GM23338 (cell line): ENCODE results near the gene SDR39U1. TPM values are rescaled to one million over a fixed set of nuclear protein-coding genes. Genes with fewer than 3 reads are reported as not detected.

Experiments
- ATAC-seq: fragments of 200-7000 bp; cut with Tn5 transposase; 3 replicates; pipeline ENCODE4 v1.9.1; 2020
- DNase-seq: peaks from one replicate; pipeline ENCODE4 v3.0.0-alpha.2; 2015; ENCODE audit warnings: low spot score
- H2AFZ ChIP-seq: fragments of 200-600 bp; sonication (generic); 2 replicates; pipeline ENCODE4 v1.8.0; 2016; ENCODE audit warnings: antibody characterized with exemption, mild to moderate bottlenecking, moderate library complexity
- H3F3A ChIP-seq: fragments of 200-600 bp; sonication (generic); replicated peaks from 2 replicates; pipeline ENCODE4 v1.8.0; 2017; ENCODE audit warnings: antibody characterized with exemption, mixed run types, low read depth
- H3K27ac ChIP-seq: fragments of 200-600 bp; sonication (generic); 2 replicates; pipeline ENCODE4 v1.6.1; 2016; ENCODE audit warnings: low read depth
- H3K27me3 ChIP-seq: fragments of 200-600 bp; sonication (generic); 2 replicates; pipeline ENCODE4 v1.8.0; 2016; ENCODE audit warnings: mild to moderate bottlenecking, mixed run types, moderate library complexity; ENCODE audit not compliant: insufficient read depth
- H3K36me3 ChIP-seq: fragments of 200-600 bp; sonication (generic); 2 replicates; pipeline ENCODE4 v1.8.0; 2016; ENCODE audit warnings: mild to moderate bottlenecking; ENCODE audit not compliant: insufficient read depth
- H3K4me1 ChIP-seq: fragments of 200-600 bp; sonication (generic); 2 replicates; pipeline ENCODE4 v1.8.0; 2016; ENCODE audit warnings: mild to moderate bottlenecking, moderate library complexity; ENCODE audit not compliant: insufficient read depth
- H3K4me2 ChIP-seq: fragments of 200-600 bp; sonication (generic); 2 replicates; pipeline ENCODE4 v1.7.1; 2017; ENCODE audit warnings: mixed run types
- H3K4me3 ChIP-seq: fragments of 200-600 bp; sonication (generic); 2 replicates; pipeline ENCODE4 v1.6.1; 2016; ENCODE audit warnings: mixed run types
- H3K79me2 ChIP-seq: fragments of 200-600 bp; sonication (generic); replicated peaks from 2 replicates; pipeline ENCODE4 v1.8.0; 2017; ENCODE audit warnings: mild to moderate bottlenecking; ENCODE audit not compliant: insufficient read depth
- H3K9me2 ChIP-seq: fragments of 200-600 bp; sonication (generic); 2 replicates; pipeline ENCODE4 v1.8.0; 2017; ENCODE audit not compliant: insufficient read depth
- H4K20me1 ChIP-seq: fragments of 200-600 bp; sonication (generic); replicated peaks from 2 replicates; pipeline ENCODE4 v1.8.0; 2017; ENCODE audit warnings: mild to moderate bottlenecking; ENCODE audit not compliant: insufficient read depth
- H3K27ac Mint-ChIP-seq: 2 replicates; pipeline ENCODE4 v1.8.0; 2020; ENCODE audit warnings: inconsistent platforms, mild to moderate bottlenecking, moderate library complexity, mixed read lengths
- H3K27me3 Mint-ChIP-seq: 3 replicates; pipeline ENCODE4 v1.8.0; 2022; ENCODE audit warnings: low read depth, mild to moderate bottlenecking, moderate library complexity, mixed read lengths, inconsistent platforms; ENCODE audit not compliant: insufficient read depth, poor library complexity
- H3K36me3 Mint-ChIP-seq: 3 replicates; pipeline ENCODE4 v1.8.0; 2021; ENCODE audit warnings: low read depth, mild to moderate bottlenecking, inconsistent platforms, moderate library complexity, mixed read lengths
- H3K4me1 Mint-ChIP-seq: 3 replicates; pipeline ENCODE4 v1.8.0; 2020; ENCODE audit warnings: mild to moderate bottlenecking, inconsistent platforms, mixed read lengths
- H3K4me3 Mint-ChIP-seq: 3 replicates; pipeline ENCODE4 v1.8.0; 2021; ENCODE audit warnings: moderate library complexity, mild to moderate bottlenecking, inconsistent platforms, mixed read lengths
- H3K9me3 Mint-ChIP-seq: 3 replicates; pipeline ENCODE4 v1.8.0; 2020; ENCODE audit warnings: moderate library complexity, mild to moderate bottlenecking, inconsistent platforms, mixed read lengths
- CREB1 ChIP-seq: fragments of 250-450 bp; sonication (Bioruptor Pico); IDR thresholded peaks from 2 replicates; pipeline ENCODE4 v1.5.0; 2020; ENCODE audit warnings: low read depth, mild to moderate bottlenecking, moderate library complexity
- NANOG ChIP-seq: IDR thresholded peaks from 2 replicates; pipeline ENCODE4 v1.6.1; 2016; ENCODE audit warnings: antibody characterized with exemption, borderline replicate concordance
- STAT1 ChIP-seq: IDR thresholded peaks from one replicate; pipeline ENCODE4 v1.6.1; 2016; ENCODE audit warnings: antibody characterized with exemption; ENCODE audit not compliant: unreplicated experiment
- polyA plus RNA-seq: library from polyadenylated mRNA; unstranded; fragments of >200 nt; fragmentation: Nextera tagmentation; extraction: Ambion mirVana; gene quantifications from 2 replicates; pipeline ENCODE4 v1.2.1, GENCODE V29; 2016
- total RNA-seq: library from RNA; depleted of rRNA; stranded (reverse); fragments of >200 nt; shearing (Covaris generic); gene quantifications from 2 replicates; pipeline ENCODE4 v1.2.3, GENCODE V29; 2014; rRNA removed
- TF ChIP-seq, protein P1 (sequence below): IDR thresholded peaks from 2 replicates; pipeline ENCODE4 v1.6.1; 2016; ENCODE audit warnings: antibody characterized with exemption
- TF ChIP-seq, protein P2 (sequence below): fragments of 250-450 bp; sonication (Bioruptor Pico); IDR thresholded peaks from 2 replicates; pipeline ENCODE4 v1.5.0; 2020; ENCODE audit warnings: mild to moderate bottlenecking, moderate library complexity
- TF ChIP-seq, protein P3 (sequence below), 2 experiments: fragments of 200-600 bp in 1 of 2; sonication (generic) in 1 of 2; conservative IDR thresholded peaks; 2 replicates each; pipeline versions ENCODE4 v1.5.1 to v1.6.1; 2016 to 2017; ENCODE audit warnings: antibody characterized with exemption in 2 of 2, low read depth in 2 of 2, mild to moderate bottlenecking in 2 of 2, moderate library complexity in 1 of 2

The SDR39U1 gene
- total and polyA plus RNA-seq, 2 experiments from 2014 or later = 22.9 to 66.5 TPM

DNA sequence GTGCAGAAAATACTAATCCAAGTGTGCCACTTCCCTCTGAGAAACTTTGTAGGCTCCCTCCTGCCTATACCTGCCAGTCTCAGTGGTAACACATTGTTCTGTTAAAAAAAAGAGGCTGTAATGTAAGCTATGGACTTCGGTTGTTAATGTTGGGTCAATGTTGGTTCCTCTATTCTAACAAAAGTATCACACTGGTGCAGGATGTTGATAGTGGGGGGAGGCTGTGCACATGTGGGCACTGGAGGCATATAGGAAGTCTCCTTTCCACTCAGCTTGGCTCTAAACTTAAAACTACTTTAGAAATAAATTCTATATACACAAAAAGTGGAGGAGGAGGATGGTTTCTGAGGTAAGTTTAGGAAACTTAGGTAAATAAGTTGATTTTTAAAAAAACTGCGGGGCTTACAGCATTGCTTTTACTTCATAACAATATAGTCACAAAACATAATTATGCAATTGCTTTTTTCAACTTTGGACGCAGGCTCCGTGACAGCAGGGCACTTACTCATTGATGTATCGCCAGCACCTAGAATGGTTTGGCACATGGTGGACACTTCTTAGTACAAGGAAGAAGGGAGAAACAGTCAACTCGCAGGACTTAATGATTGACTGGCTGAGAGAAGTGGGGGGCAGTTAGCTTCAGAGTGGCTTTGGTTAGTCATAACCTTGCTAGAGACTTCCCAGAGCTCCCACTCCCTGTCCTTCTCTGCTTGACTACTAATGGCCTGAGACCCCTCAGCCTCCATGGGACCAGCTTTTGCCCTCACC is 51.7 kb downstream of the SDR39U1 start:
- Histone ChIP-seq H2AFZ (peak overlapping the region; percentile 83), H3K9me2 (no peaks in the 10 kb centered on the region), H3K27ac (no peak overlapping the region), H3K27me3 (no peaks in the 10 kb centered on the region), H4K20me1 (no peaks in the 10 kb centered on the region; the same call in 1 of the 2 replicates), H3K36me3 (no peaks in the 10 kb centered on the region), H3K79me2 (no peaks in the 10 kb centered on the region), H3K4me1 (peaks cover 16% of the 10 kb centered on the region; the same call in 1 of the 2 replicates), H3K4me3 (no peak overlapping the region), H3F3A (0 out of 2 replicates have a peak, but pooled peaks cover 4% of the 10 kb centered on the region), H3K4me2 (no peak overlapping the region)
- TF ChIP-seq, protein P1, sequence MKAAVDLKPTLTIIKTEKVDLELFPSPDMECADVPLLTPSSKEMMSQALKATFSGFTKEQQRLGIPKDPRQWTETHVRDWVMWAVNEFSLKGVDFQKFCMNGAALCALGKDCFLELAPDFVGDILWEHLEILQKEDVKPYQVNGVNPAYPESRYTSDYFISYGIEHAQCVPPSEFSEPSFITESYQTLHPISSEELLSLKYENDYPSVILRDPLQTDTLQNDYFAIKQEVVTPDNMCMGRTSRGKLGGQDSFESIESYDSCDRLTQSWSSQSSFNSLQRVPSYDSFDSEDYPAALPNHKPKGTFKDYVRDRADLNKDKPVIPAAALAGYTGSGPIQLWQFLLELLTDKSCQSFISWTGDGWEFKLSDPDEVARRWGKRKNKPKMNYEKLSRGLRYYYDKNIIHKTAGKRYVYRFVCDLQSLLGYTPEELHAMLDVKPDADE = no peak
- TF ChIP-seq, protein P2, sequence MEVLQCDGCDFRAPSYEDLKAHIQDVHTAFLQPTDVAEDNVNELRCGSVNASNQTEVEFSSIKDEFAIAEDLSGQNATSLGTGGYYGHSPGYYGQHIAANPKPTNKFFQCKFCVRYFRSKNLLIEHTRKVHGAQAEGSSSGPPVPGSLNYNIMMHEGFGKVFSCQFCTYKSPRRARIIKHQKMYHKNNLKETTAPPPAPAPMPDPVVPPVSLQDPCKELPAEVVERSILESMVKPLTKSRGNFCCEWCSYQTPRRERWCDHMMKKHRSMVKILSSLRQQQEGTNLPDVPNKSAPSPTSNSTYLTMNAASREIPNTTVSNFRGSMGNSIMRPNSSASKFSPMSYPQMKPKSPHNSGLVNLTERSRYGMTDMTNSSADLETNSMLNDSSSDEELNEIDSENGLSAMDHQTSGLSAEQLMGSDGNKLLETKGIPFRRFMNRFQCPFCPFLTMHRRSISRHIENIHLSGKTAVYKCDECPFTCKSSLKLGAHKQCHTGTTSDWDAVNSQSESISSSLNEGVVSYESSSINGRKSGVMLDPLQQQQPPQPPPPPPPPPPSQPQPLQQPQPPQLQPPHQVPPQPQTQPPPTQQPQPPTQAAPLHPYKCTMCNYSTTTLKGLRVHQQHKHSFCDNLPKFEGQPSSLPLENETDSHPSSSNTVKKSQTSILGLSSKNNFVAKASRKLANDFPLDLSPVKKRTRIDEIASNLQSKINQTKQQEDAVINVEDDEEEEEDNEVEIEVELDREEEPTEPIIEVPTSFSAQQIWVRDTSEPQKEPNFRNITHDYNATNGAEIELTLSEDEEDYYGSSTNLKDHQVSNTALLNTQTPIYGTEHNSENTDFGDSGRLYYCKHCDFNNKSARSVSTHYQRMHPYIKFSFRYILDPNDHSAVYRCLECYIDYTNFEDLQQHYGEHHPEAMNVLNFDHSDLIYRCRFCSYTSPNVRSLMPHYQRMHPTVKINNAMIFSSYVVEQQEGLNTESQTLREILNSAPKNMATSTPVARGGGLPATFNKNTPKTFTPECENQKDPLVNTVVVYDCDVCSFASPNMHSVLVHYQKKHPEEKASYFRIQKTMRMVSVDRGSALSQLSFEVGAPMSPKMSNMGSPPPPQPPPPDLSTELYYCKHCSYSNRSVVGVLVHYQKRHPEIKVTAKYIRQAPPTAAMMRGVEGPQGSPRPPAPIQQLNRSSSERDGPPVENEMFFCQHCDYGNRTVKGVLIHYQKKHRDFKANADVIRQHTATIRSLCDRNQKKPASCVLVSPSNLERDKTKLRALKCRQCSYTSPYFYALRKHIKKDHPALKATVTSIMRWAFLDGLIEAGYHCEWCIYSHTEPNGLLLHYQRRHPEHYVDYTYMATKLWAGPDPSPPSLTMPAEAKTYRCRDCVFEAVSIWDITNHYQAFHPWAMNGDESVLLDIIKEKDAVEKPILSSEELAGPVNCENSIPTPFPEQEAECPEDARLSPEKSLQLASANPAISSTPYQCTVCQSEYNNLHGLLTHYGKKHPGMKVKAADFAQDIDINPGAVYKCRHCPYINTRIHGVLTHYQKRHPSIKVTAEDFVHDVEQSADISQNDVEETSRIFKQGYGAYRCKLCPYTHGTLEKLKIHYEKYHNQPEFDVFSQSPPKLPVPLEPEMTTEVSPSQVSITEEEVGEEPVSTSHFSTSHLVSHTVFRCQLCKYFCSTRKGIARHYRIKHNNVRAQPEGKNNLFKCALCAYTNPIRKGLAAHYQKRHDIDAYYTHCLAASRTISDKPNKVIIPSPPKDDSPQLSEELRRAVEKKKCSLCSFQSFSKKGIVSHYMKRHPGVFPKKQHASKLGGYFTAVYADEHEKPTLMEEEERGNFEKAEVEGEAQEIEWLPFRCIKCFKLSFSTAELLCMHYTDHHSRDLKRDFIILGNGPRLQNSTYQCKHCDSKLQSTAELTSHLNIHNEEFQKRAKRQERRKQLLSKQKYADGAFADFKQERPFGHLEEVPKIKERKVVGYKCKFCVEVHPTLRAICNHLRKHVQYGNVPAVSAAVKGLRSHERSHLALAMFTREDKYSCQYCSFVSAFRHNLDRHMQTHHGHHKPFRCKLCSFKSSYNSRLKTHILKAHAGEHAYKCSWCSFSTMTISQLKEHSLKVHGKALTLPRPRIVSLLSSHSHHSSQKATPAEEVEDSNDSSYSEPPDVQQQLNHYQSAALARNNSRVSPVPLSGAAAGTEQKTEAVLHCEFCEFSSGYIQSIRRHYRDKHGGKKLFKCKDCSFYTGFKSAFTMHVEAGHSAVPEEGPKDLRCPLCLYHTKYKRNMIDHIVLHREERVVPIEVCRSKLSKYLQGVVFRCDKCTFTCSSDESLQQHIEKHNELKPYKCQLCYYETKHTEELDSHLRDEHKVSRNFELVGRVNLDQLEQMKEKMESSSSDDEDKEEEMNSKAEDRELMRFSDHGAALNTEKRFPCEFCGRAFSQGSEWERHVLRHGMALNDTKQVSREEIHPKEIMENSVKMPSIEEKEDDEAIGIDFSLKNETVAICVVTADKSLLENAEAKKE (CRISPR knock-in tag) = no peak
- TF ChIP-seq NANOG = no peak
- TF ChIP-seq, protein P3, sequence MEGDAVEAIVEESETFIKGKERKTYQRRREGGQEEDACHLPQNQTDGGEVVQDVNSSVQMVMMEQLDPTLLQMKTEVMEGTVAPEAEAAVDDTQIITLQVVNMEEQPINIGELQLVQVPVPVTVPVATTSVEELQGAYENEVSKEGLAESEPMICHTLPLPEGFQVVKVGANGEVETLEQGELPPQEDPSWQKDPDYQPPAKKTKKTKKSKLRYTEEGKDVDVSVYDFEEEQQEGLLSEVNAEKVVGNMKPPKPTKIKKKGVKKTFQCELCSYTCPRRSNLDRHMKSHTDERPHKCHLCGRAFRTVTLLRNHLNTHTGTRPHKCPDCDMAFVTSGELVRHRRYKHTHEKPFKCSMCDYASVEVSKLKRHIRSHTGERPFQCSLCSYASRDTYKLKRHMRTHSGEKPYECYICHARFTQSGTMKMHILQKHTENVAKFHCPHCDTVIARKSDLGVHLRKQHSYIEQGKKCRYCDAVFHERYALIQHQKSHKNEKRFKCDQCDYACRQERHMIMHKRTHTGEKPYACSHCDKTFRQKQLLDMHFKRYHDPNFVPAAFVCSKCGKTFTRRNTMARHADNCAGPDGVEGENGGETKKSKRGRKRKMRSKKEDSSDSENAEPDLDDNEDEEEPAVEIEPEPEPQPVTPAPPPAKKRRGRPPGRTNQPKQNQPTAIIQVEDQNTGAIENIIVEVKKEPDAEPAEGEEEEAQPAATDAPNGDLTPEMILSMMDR (conservative IDR thresholded peaks at IDR 0.05; ENCODE audit: low read depth in 2 of 2) = no peak
- no peak for TF ChIP-seq CREB1 (CRISPR knock-in tag)
- no peak for TF ChIP-seq STAT1
- H3K9me3 Mint-ChIP-seq = no peaks in the 10 kb centered on the region
- ATAC-seq = no peak
- H3K27ac Mint-ChIP-seq = no peak overlapping the region
- peaks cover 2% of the 10 kb centered on the region for H3K27me3 Mint-ChIP-seq
- no peaks in the 10 kb centered on the region for H3K36me3 Mint-ChIP-seq
- peaks cover 23% of the 10 kb centered on the region for H3K4me1 Mint-ChIP-seq
- no peak for DNase-seq
- H3K4me3 Mint-ChIP-seq = no peak overlapping the region

Other genes with a start within 250 kb of the SDR39U1 start
- gene TM9SF1, start 247.3 kb downstream of the SDR39U1 start, total RNA-seq = 25.6 and 27.5 TPM in 2 replicates
- gene TM9SF1, start 247.3 kb downstream of the SDR39U1 start, polyA plus RNA-seq = 10.7 and 12.6 TPM in 2 replicates
- 0.66 and 1.0 TPM in 2 replicates for gene TSSK4, start 237.1 kb downstream of the SDR39U1 start, total RNA-seq
- 0.70 and 0.84 TPM in 2 replicates for gene TSSK4, start 237.1 kb downstream of the SDR39U1 start, polyA plus RNA-seq
- 10.6 and 19.3 TPM in 2 replicates for gene CHMP4A, start 229.3 kb downstream of the SDR39U1 start, total RNA-seq
- gene CHMP4A, start 229.3 kb downstream of the SDR39U1 start, polyA plus RNA-seq = 30.1 and 36.9 TPM in 2 replicates
- 9.6 and 9.8 TPM in 2 replicates for gene MDP1, start 226.7 kb downstream of the SDR39U1 start, total RNA-seq
- gene MDP1, start 226.7 kb downstream of the SDR39U1 start, polyA plus RNA-seq = 24.7 and 31.1 TPM in 2 replicates
- gene NEDD8, start 210.4 kb downstream of the SDR39U1 start, total RNA-seq = 130 and 172 TPM in 2 replicates
- 401 and 418 TPM in 2 replicates for gene NEDD8, start 210.4 kb downstream of the SDR39U1 start, polyA plus RNA-seq
- gene GMPR2, start 209.8 kb downstream of the SDR39U1 start, total RNA-seq = 60.6 and 67.0 TPM in 2 replicates
- gene GMPR2, start 209.8 kb downstream of the SDR39U1 start, polyA plus RNA-seq = 70.6 TPM in 2 replicates
- gene TINF2, start 200.2 kb downstream of the SDR39U1 start, total RNA-seq = 24.6 and 36.0 TPM in 2 replicates
- 22.0 and 24.1 TPM in 2 replicates for gene TINF2, start 200.2 kb downstream of the SDR39U1 start, polyA plus RNA-seq
- 0.39 and 0.63 TPM in 2 replicates for gene TGM1, start 179.6 kb downstream of the SDR39U1 start, total RNA-seq
- 0.31 and 0.42 TPM in 2 replicates for gene TGM1, start 179.6 kb downstream of the SDR39U1 start, polyA plus RNA-seq
- gene RABGGTA, start 171.2 kb downstream of the SDR39U1 start, total RNA-seq = 18.8 and 20.7 TPM in 2 replicates
- 17.6 and 25.2 TPM in 2 replicates for gene RABGGTA, start 171.2 kb downstream of the SDR39U1 start, polyA plus RNA-seq
- gene DHRS1, start 143.0 kb downstream of the SDR39U1 start, total RNA-seq = 15.4 and 22.7 TPM in 2 replicates
- gene DHRS1, start 143.0 kb downstream of the SDR39U1 start, polyA plus RNA-seq = 15.0 and 15.4 TPM in 2 replicates
- gene NOP9, start 142.9 kb downstream of the SDR39U1 start, total RNA-seq = 32.4 and 32.8 TPM in 2 replicates
- gene NOP9, start 142.9 kb downstream of the SDR39U1 start, polyA plus RNA-seq = 7.9 and 8.2 TPM in 2 replicates
- 4.6 and 8.9 TPM in 2 replicates for gene CIDEB, start 134.8 kb downstream of the SDR39U1 start, total RNA-seq
- gene CIDEB, start 134.8 kb downstream of the SDR39U1 start, polyA plus RNA-seq = 3.4 and 5.0 TPM in 2 replicates
- 6.4 and 12.6 TPM in 2 replicates for gene LTB4R2, start 132.6 kb downstream of the SDR39U1 start, total RNA-seq
- gene LTB4R2, start 132.6 kb downstream of the SDR39U1 start, polyA plus RNA-seq = 0.40 and 0.47 TPM in 2 replicates
- 4.7 and 7.9 TPM in 2 replicates for gene LTB4R, start 131.3 kb downstream of the SDR39U1 start, total RNA-seq
- gene LTB4R, start 131.3 kb downstream of the SDR39U1 start, polyA plus RNA-seq = 2.1 TPM in 2 replicates
- gene ADCY4, start 107.7 kb downstream of the SDR39U1 start, total RNA-seq = 0.10 and 1.5 TPM in 2 replicates
- 0.40 and 0.68 TPM in 2 replicates for gene ADCY4, start 107.7 kb downstream of the SDR39U1 start, polyA plus RNA-seq
- gene RIPK3, start 102.8 kb downstream of the SDR39U1 start, total RNA-seq = 0.16 and 1.5 TPM in 2 replicates
- 0.31 and 0.32 TPM in 2 replicates for gene RIPK3, start 102.8 kb downstream of the SDR39U1 start, polyA plus RNA-seq
- gene NFATC4, start 74.6 kb downstream of the SDR39U1 start, total RNA-seq = 20.7 and 26.6 TPM in 2 replicates
- gene NFATC4, start 74.6 kb downstream of the SDR39U1 start, polyA plus RNA-seq = 16.7 and 20.9 TPM in 2 replicates
- gene NYNRIN, start 43.8 kb downstream of the SDR39U1 start, total RNA-seq = 17.5 and 20.0 TPM in 2 replicates
- gene NYNRIN, start 43.8 kb downstream of the SDR39U1 start, polyA plus RNA-seq = 3.1 TPM in 2 replicates
- gene CBLN3, start 13.1 kb downstream of the SDR39U1 start, total RNA-seq = 0.07 TPM in 1 of 2 replicates, not detected in the other
- 0.19 and 0.23 TPM in 2 replicates for gene CBLN3, start 13.1 kb downstream of the SDR39U1 start, polyA plus RNA-seq
- 21.9 and 28.1 TPM in 2 replicates for gene KHNYN, start 12.8 kb downstream of the SDR39U1 start, total RNA-seq
- gene KHNYN, start 12.8 kb downstream of the SDR39U1 start, polyA plus RNA-seq = 2.1 and 2.7 TPM in 2 replicates
- not detected in 2 replicates for gene CMA1, start 65.5 kb upstream of the SDR39U1 start, total RNA-seq
- not detected in 2 replicates for gene CMA1, start 65.5 kb upstream of the SDR39U1 start, polyA plus RNA-seq
- not detected in 2 replicates for gene CTSG, start 133.5 kb upstream of the SDR39U1 start, total RNA-seq
- gene CTSG, start 133.5 kb upstream of the SDR39U1 start, polyA plus RNA-seq = not detected in 2 replicates
- not detected in 2 replicates for gene GZMH, start 166.9 kb upstream of the SDR39U1 start, total RNA-seq
- not detected in 2 replicates for gene GZMH, start 166.9 kb upstream of the SDR39U1 start, polyA plus RNA-seq
- gene GZMB, start 191.4 kb upstream of the SDR39U1 start, total RNA-seq = not detected in 2 replicates
- not detected in 2 replicates for gene GZMB, start 191.4 kb upstream of the SDR39U1 start, polyA plus RNA-seq